ENCODE data around the gene ACAN.

DNA sequence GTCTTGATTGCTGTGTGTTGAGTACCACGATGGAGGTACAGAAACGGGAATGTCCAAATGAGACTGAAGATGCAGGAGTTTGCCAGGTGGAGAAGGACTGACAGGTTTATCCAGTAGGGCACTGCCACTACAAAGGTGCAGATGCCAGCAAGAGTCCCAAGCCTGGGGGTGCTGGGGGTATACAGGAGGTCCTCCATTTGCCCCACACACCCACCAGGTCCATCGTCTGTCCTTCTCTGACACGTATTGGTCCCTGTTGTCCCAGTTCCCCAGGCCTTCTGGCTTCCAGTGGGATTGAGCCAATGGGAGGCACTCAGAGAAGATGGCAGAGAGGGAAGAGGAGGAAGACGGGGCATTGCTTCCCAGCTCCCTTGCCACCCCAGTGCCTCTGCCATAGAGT is 85.5 kb downstream of the ACAN start:
- TF ChIP-seq EZH2 (IDR thresholded peaks at IDR 0.05; ENCODE audit: borderline replicate concordance, low read depth, low read length, poor library complexity, severe bottlenecking) = no peak
- TF ChIP-seq, protein P1, sequence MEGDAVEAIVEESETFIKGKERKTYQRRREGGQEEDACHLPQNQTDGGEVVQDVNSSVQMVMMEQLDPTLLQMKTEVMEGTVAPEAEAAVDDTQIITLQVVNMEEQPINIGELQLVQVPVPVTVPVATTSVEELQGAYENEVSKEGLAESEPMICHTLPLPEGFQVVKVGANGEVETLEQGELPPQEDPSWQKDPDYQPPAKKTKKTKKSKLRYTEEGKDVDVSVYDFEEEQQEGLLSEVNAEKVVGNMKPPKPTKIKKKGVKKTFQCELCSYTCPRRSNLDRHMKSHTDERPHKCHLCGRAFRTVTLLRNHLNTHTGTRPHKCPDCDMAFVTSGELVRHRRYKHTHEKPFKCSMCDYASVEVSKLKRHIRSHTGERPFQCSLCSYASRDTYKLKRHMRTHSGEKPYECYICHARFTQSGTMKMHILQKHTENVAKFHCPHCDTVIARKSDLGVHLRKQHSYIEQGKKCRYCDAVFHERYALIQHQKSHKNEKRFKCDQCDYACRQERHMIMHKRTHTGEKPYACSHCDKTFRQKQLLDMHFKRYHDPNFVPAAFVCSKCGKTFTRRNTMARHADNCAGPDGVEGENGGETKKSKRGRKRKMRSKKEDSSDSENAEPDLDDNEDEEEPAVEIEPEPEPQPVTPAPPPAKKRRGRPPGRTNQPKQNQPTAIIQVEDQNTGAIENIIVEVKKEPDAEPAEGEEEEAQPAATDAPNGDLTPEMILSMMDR (conservative IDR thresholded peaks at IDR 0.05; ENCODE audit: low read depth, low read length) = no peak
